DMS53 treated with DMSO at 0.1 percent for 48 hours (cell line): ENCODE results near the gene H2AZ2.
"Not testable (repeated sequence)": the region's sequence is repeated elsewhere in the genome, so short reads cannot be mapped to it uniquely, and the experiment has no call there.

Experiments
- DNase-seq: peaks from one replicate; lab custom pipeline; 2025; ENCODE audit not compliant: unreplicated experiment; lab: John Stamatoyannopoulos, UW

H2AZ2 gene

GRCh38 chr7:44871918-44872317, 24.0 kb upstream of the H2AZ2 start:
- not testable (repeated sequence) for DNase-seq

GRCh38 chr7:44870780-44871179, 22.9 kb upstream of the H2AZ2 start:
- not testable (repeated sequence) for DNase-seq

- not testable (repeated sequence) for DNase-seq
These were observed 22.4 kb upstream of the H2AZ2 start for GRCh38 chr7:44870336-44870735.

- DNase-seq, result peak; percentile 80
These were observed 19.4 kb upstream of the H2AZ2 start for GRCh38 chr7:44867073-44867995.

GRCh38 chr7:44861949-44862348, 14.1 kb upstream of the H2AZ2 start:
- DNase-seq, result not testable (repeated sequence)

- DNase-seq, result no peak
These were observed 10.3 kb upstream of the H2AZ2 start for GRCh38 chr7:44858161-44858560.

GRCh38 chr7:44854644-44855364, 6.9 kb upstream of the H2AZ2 start:
- DNase-seq, result no peak

GRCh38 chr7:44853391-44853790, 5.5 kb upstream of the H2AZ2 start:
- peak; percentile 30 for DNase-seq

- DNase-seq, result no peak
These were observed 4.7 kb upstream of the H2AZ2 start for GRCh38 chr7:44852590-44852989.

- no peak for DNase-seq
These were observed 2.1 kb upstream of the H2AZ2 start for GRCh38 chr7:44849885-44850544.

- peak; percentile 22 for DNase-seq
These were observed 1.5 kb upstream of the H2AZ2 start for GRCh38 chr7:44849259-44849884.

- DNase-seq, result peak; percentile 62
These were observed 373 bp downstream of the H2AZ2 start for GRCh38 chr7:44847509-44847919.

GRCh38 chr7:44846816-44847508, 925 bp downstream of the H2AZ2 start:
- DNase-seq, result no peak

- DNase-seq, result not testable (repeated sequence)
These were observed 1.5 kb downstream of the H2AZ2 start for GRCh38 chr7:44846390-44846789.

- DNase-seq, result no peak
These were observed 2.4 kb downstream of the H2AZ2 start for GRCh38 chr7:44845451-44845850.

GRCh38 chr7:44843440-44843839, 4.4 kb downstream of the H2AZ2 start:
- not testable (repeated sequence) for DNase-seq

GRCh38 chr7:44842675-44843074, 5.2 kb downstream of the H2AZ2 start:
- not testable (repeated sequence) for DNase-seq

- DNase-seq, result no peak
These were observed 9.1 kb downstream of the H2AZ2 start for GRCh38 chr7:44838751-44839150.

- DNase-seq, result no peak
These were observed 20.3 kb downstream of the H2AZ2 start for GRCh38 chr7:44827567-44827966.

- no peak for DNase-seq
These were observed 22.9 kb downstream of the H2AZ2 start for GRCh38 chr7:44824894-44825526.
